Immature natural killer cell (primary cell): ENCODE measurements around the gene C11orf42. TPM values are rescaled to one million over a fixed set of nuclear protein-coding genes. Genes with fewer than 3 reads are reported as not detected.
A peak's percentile ranks its signal among the peaks of the same experiment; 100 is the strongest.

Source experiments
- DNase-seq, 3 donors: peaks; one replicate each; pipeline ENCODE4 v3.0.0; 2022; ENCODE audit warnings: mixed read lengths in 1 of 3
- H3K27ac Mint-ChIP-seq, 6 donors: one replicate each; pipeline ENCODE4 v1.8.0; 2020; ENCODE audit warnings: mixed read lengths in 6 of 6, mild to moderate bottlenecking in 5 of 6, inconsistent platforms in 4 of 6, moderate library complexity in 3 of 6
- H3K27me3 Mint-ChIP-seq, 3 donors: one replicate each; pipeline ENCODE4 v1.8.0; 2020 to 2021; ENCODE audit warnings: low read depth in 3 of 3, mild to moderate bottlenecking in 3 of 3, mixed read lengths in 3 of 3, moderate library complexity in 3 of 3, inconsistent platforms in 1 of 3
- H3K36me3 Mint-ChIP-seq, 3 donors: one replicate each; pipeline ENCODE4 v1.8.0; 2020; ENCODE audit warnings: mixed read lengths in 3 of 3, inconsistent platforms in 2 of 3, mild to moderate bottlenecking in 2 of 3
- H3K4me1 Mint-ChIP-seq, 2 donors: one replicate each; pipeline ENCODE4 v1.8.0; 2020; ENCODE audit warnings: inconsistent platforms in 2 of 2, mild to moderate bottlenecking in 2 of 2, mixed read lengths in 2 of 2, moderate library complexity in 1 of 2
- H3K4me3 Mint-ChIP-seq, 5 donors: one replicate each; pipeline ENCODE4 v1.8.0; 2020; ENCODE audit warnings: mild to moderate bottlenecking in 5 of 5, mixed read lengths in 5 of 5, inconsistent platforms in 3 of 5, moderate library complexity in 3 of 5
- H3K9me3 Mint-ChIP-seq, 6 donors: one replicate each; pipeline ENCODE4 v1.8.0; 2020; ENCODE audit warnings: mild to moderate bottlenecking in 6 of 6, mixed read lengths in 6 of 6, inconsistent platforms in 4 of 6, moderate library complexity in 3 of 6
- polyA plus RNA-seq, 3 donors: library from polyadenylated mRNA; unstranded; fragments of 300-500 nt; fragmentation: Illumina TruSeq; gene quantifications; one replicate each; pipeline ENCODE4 v1.2.3, GENCODE V29; 2021

The C11orf42 gene
- polyA plus RNA-seq, 3 donors from 2014 or later, result not detected

GRCh38 chr11:6249770-6250555 lies 44.6 kb downstream of the C11orf42 start:
- H3K4me3 Mint-ChIP-seq, result no peak overlapping the region
- H3K27ac Mint-ChIP-seq, result no peak overlapping the region
- peaks cover 0 to 7% (median 5%) of the 10 kb centered on the region in 3 donors for H3K27me3 Mint-ChIP-seq
- DNase-seq, result no peak
- no peaks in the 10 kb centered on the region for H3K9me3 Mint-ChIP-seq
- H3K36me3 Mint-ChIP-seq, result no peaks in the 10 kb centered on the region
- no peaks in the 10 kb centered on the region for H3K4me1 Mint-ChIP-seq

GRCh38 chr11:6251120-6251733 lies 45.9 kb downstream of the C11orf42 start:
- H3K9me3 Mint-ChIP-seq, result no peaks in the 10 kb centered on the region
- H3K4me1 Mint-ChIP-seq, result no peaks in the 10 kb centered on the region
- H3K4me3 Mint-ChIP-seq, result no peak overlapping the region
- peak in 2 of 3 donors; percentile 16 to 28 for DNase-seq
- H3K36me3 Mint-ChIP-seq, result no peaks in the 10 kb centered on the region
- H3K27me3 Mint-ChIP-seq, result peaks cover 0 to 7% (median 5%) of the 10 kb centered on the region in 3 donors
- H3K27ac Mint-ChIP-seq, result no peak overlapping the region

- H3K27me3 Mint-ChIP-seq, result peaks cover 0 to 7% (median 5%) of the 10 kb centered on the region in 3 donors
- H3K4me1 Mint-ChIP-seq, result no peaks in the 10 kb centered on the region
- H3K36me3 Mint-ChIP-seq, result no peaks in the 10 kb centered on the region
- no peak for DNase-seq
- H3K27ac Mint-ChIP-seq, result no peak overlapping the region
- H3K9me3 Mint-ChIP-seq, result no peaks in the 10 kb centered on the region
- no peak overlapping the region for H3K4me3 Mint-ChIP-seq
Measured at GRCh38 chr11:6251990-6252473, 46.7 kb downstream of the C11orf42 start.

- no peak overlapping the region for H3K27ac Mint-ChIP-seq
Measured at GRCh38 chr11:6253197-6253596, 47.8 kb downstream of the C11orf42 start.

GRCh38 chr11:6258141-6258540 lies 52.8 kb downstream of the C11orf42 start:
- Mint-ChIP-seq H3K4me1 (peaks cover 7 to 11% of the 10 kb centered on the region in 2 donors), H3K4me3 (peak overlapping the region in 3 of 5 donors; percentile 50 to 79 (median 70)), H3K27me3 (peaks cover 0 to 8% (median 7%) of the 10 kb centered on the region in 3 donors), H3K9me3 (no peaks in the 10 kb centered on the region), H3K36me3 (no peaks in the 10 kb centered on the region), H3K27ac (no peak overlapping the region)
- no peak for DNase-seq

More at GRCh38 chr11:6253197-6253596, 47.8 kb downstream of the C11orf42 start:
- Mint-ChIP-seq H3K9me3 (no peaks in the 10 kb centered on the region), H3K4me1 (no peaks in the 10 kb centered on the region), H3K4me3 (no peak overlapping the region), H3K27me3 (peaks cover 0 to 7% (median 2%) of the 10 kb centered on the region in 3 donors), H3K36me3 (no peaks in the 10 kb centered on the region)
- no peak for DNase-seq

- Mint-ChIP-seq H3K36me3 (no peaks in the 10 kb centered on the region), H3K9me3 (no peaks in the 10 kb centered on the region), H3K4me3 (peak overlapping the region; percentile 69 to 81 (median 79))
Measured at GRCh38 chr11:6258571-6259081, 53.3 kb downstream of the C11orf42 start.

GRCh38 chr11:6260207-6260726 lies 54.9 kb downstream of the C11orf42 start:
- Mint-ChIP-seq H3K36me3 (no peaks in the 10 kb centered on the region), H3K4me1 (peaks cover 7 to 11% of the 10 kb centered on the region in 2 donors), H3K27me3 (peaks cover 0 to 13% (median 10%) of the 10 kb centered on the region in 3 donors), H3K9me3 (no peaks in the 10 kb centered on the region), H3K27ac (no peak overlapping the region), H3K4me3 (no peak overlapping the region)
- no peak for DNase-seq

More at GRCh38 chr11:6258571-6259081, 53.3 kb downstream of the C11orf42 start:
- H3K4me1 Mint-ChIP-seq, result peaks cover 7 to 11% of the 10 kb centered on the region in 2 donors
- no peak overlapping the region for H3K27ac Mint-ChIP-seq
- H3K27me3 Mint-ChIP-seq, result peaks cover 0 to 8% (median 7%) of the 10 kb centered on the region in 3 donors
- DNase-seq, result no peak

Other genes with a start within 250 kb of the C11orf42 start
- gene OR56A5, start 237.1 kb upstream of the C11orf42 start, polyA plus RNA-seq, result not detected
- gene OR52L1, start 218.6 kb upstream of the C11orf42 start, polyA plus RNA-seq, result not detected
- not detected for gene OR56A4, start 198.6 kb upstream of the C11orf42 start, polyA plus RNA-seq
- not detected for gene OR56A1, start 174.8 kb upstream of the C11orf42 start, polyA plus RNA-seq
- gene OR56B4, start 97.9 kb upstream of the C11orf42 start, polyA plus RNA-seq, result under 1 TPM in 1 of 3 donors, not detected in 2; 0.18 TPM
- not detected for gene OR52B2, start 35.2 kb upstream of the C11orf42 start, polyA plus RNA-seq
- not detected for gene OR52W1, start 6.3 kb upstream of the C11orf42 start, polyA plus RNA-seq
- 10 to 100 TPM; 11.9 to 20.5 (median 15.1) TPM for gene FHIP1B, start 29.1 kb downstream of the C11orf42 start, polyA plus RNA-seq
- not detected for gene CNGA4, start 33.5 kb downstream of the C11orf42 start, polyA plus RNA-seq
- not detected for gene CCKBR, start 54.3 kb downstream of the C11orf42 start, polyA plus RNA-seq
- gene CAVIN3, start 114.9 kb downstream of the C11orf42 start, polyA plus RNA-seq, result not detected
- gene SMPD1, start 184.9 kb downstream of the C11orf42 start, polyA plus RNA-seq, result 10 to 100 TPM; 12.0 to 21.9 (median 18.4) TPM
- 10 to 100 TPM; 30.8 to 55.9 (median 35.2) TPM for gene APBB1, start 213.5 kb downstream of the C11orf42 start, polyA plus RNA-seq
- not detected for gene HPX, start 235.4 kb downstream of the C11orf42 start, polyA plus RNA-seq